Measurements from ENCODE around the gene PLA2G6.

DNA sequence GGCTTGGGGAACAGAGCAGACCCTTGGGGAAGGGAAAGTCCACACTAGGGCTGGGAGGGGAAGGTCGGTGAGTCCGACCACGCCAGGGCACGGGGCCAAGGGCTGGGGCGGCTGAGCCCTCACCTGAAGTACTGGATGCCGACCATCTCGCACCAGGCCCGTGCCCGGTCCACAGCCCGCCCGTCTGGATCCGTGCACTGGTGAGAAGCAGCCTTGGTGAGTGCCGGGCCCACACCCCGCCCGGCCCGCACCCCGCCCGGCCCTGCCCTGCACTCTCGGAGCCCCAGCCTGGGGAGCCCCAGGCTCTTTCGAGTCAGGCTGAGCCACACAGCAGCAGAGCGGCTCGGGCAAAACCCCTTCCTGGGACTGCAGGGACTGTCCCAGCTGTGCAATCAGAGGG, 69.2 kb downstream of the PLA2G6 start:
- TF ChIP-seq CTCF (IDR thresholded peaks at IDR 0.05) (no peak), POLR2A (IDR thresholded peaks at IDR 0.05) (no peak)

All from adrenal gland (tissue), 5 donors.